K562 (cell line): ENCODE results near the gene NBEAL2. TPM values are rescaled to one million over a fixed set of nuclear protein-coding genes. Genes with fewer than 3 reads are reported as not detected.

ENCODE experiments used
- ADNP ChIP-seq: fragments of 200-800 bp; sonication (Bioruptor generic); IDR thresholded peaks from 2 replicates; pipeline ENCODE4 v1.6.1; 2016; ENCODE audit warnings: missing genetic modification characterization, missing compliant biosample characterization
- AFF4 ChIP-seq: sonication (generic); formaldehyde crosslinking; IDR thresholded peaks from 2 replicates; pipeline ENCODE4 v1.8.0; 2023; ENCODE audit warnings: mild to moderate bottlenecking, missing genetic modification reagents
- ETV1 ChIP-seq: fragments of 450-650 bp; conservative IDR thresholded peaks from 2 replicates; pipeline ENCODE4 v1.6.1; 2016; ENCODE audit warnings: missing genetic modification characterization, control low read depth, low read depth, missing compliant biosample characterization
- HMBOX1 ChIP-seq: sonication (generic); IDR thresholded peaks from 2 replicates; pipeline ENCODE4 v1.6.1; 2016
- HMG20A ChIP-seq: fragments of 450-650 bp; formaldehyde crosslinking; conservative IDR thresholded peaks from 2 replicates; pipeline ENCODE4 v1.4.0; 2020; ENCODE audit warnings: mild to moderate bottlenecking, mixed read lengths
- ILF3 ChIP-seq: fragments of 450-650 bp; IDR thresholded peaks from 2 replicates; pipeline ENCODE4 v1.6.1; 2018; ENCODE audit warnings: antibody characterized with exemption, mild to moderate bottlenecking, moderate library complexity, borderline replicate concordance
- MAFF ChIP-seq: IDR thresholded peaks from 2 replicates; pipeline ENCODE4 v1.6.1; 2012; ENCODE audit warnings: low read length, improper control_type of control experiment
- MLX ChIP-seq, 2 experiments: fragments of 450-650 bp in 1 of 2; sonication (generic) in 1 of 2; formaldehyde crosslinking; conservative IDR thresholded peaks; 2 replicates each; pipeline versions ENCODE4 v1.4.0 to v1.8.1; 2020 to 2022; ENCODE audit warnings: mild to moderate bottlenecking in 1 of 2, missing genetic modification reagents in 1 of 2
- MTA3 ChIP-seq: fragments of 450-650 bp; formaldehyde crosslinking; IDR thresholded peaks from 2 replicates; pipeline ENCODE4 v1.6.1; 2017; ENCODE audit warnings: mild to moderate bottlenecking, borderline replicate concordance
- NCOA6 ChIP-seq: fragments of 450-650 bp; IDR thresholded peaks from 2 replicates; pipeline ENCODE4 v1.6.1; 2017; ENCODE audit warnings: mild to moderate bottlenecking
- NR4A1 ChIP-seq, 2 experiments: fragments of 250-450 bp in 1 of 2; fragments of 450-650 bp in 1 of 2; sonication (Bioruptor Pico) in 1 of 2; IDR thresholded peaks; 2 replicates each; pipeline versions ENCODE4 v1.4.0 to v1.6.1; 2016 to 2020; ENCODE audit warnings: mild to moderate bottlenecking in 2 of 2, missing compliant biosample characterization in 1 of 2, missing genetic modification characterization in 1 of 2, moderate library complexity in 1 of 2
- PPARD ChIP-seq: fragments of 250-450 bp; sonication (Bioruptor Pico); IDR thresholded peaks from 2 replicates; pipeline ENCODE4 v1.8.0; 2022; ENCODE audit warnings: inconsistent platforms, mild to moderate bottlenecking, moderate library complexity
- RFX1 ChIP-seq: fragments of 450-650 bp; IDR thresholded peaks from 2 replicates; pipeline ENCODE4 v1.6.1; 2016; ENCODE audit warnings: mild to moderate bottlenecking, moderate library complexity
- RHOXF2B ChIP-seq: fragments of 250-450 bp; sonication (Bioruptor Pico); conservative IDR thresholded peaks from 2 replicates; pipeline ENCODE4 v1.5.1; 2021
- ZBTB2 ChIP-seq: fragments of 450-650 bp; IDR thresholded peaks from 2 replicates; pipeline ENCODE4 v1.6.1; 2016; ENCODE audit warnings: antibody characterized with exemption
- ZBTB7A ChIP-seq: IDR thresholded peaks from 2 replicates; pipeline ENCODE4 v1.6.1; 2011; ENCODE audit warnings: low read depth, mild to moderate bottlenecking, low read length, moderate library complexity, borderline replicate concordance; ENCODE audit not compliant: control insufficient read depth
- ZNF143 ChIP-seq: sonication (generic); formaldehyde crosslinking; IDR thresholded peaks from 2 replicates; pipeline ENCODE4 v1.9.0; 2022; ENCODE audit warnings: mild to moderate bottlenecking, missing genetic modification reagents
- ZNF311 ChIP-seq: fragments of 250-450 bp; sonication (Bioruptor Pico); IDR thresholded peaks from 2 replicates; pipeline ENCODE4 v1.4.0; 2020; ENCODE audit warnings: mild to moderate bottlenecking, moderate library complexity
- ZNF444 ChIP-seq: fragments of 250-450 bp; sonication (Bioruptor Pico); IDR thresholded peaks from 2 replicates; pipeline ENCODE4 v1.4.0; 2020; ENCODE audit warnings: mild to moderate bottlenecking, moderate library complexity
- ZSCAN32 ChIP-seq: fragments of 450-650 bp; formaldehyde crosslinking; IDR thresholded peaks from 2 replicates; pipeline ENCODE4 v1.4.0; 2020; ENCODE audit warnings: mild to moderate bottlenecking, moderate library complexity
- ZZZ3 ChIP-seq: fragments of 450-650 bp; IDR thresholded peaks from 2 replicates; pipeline ENCODE4 v1.6.1; 2016; ENCODE audit warnings: antibody characterized with exemption, mild to moderate bottlenecking, moderate library complexity
- polyA plus RNA-seq, 8 experiments: library from polyadenylated mRNA; depleted of rRNA in 4 of 8; stranded (reverse) in 5 of 8; unstranded in 3 of 8; fragments of >200 nt; fragmentation: Nextera tagmentation in 2 of 8; fragmentation: Illumina TruSeq in 1 of 8; extraction: Ambion mirVana in 2 of 8; extraction: Trizol in 1 of 8; gene quantifications; 2 replicates each; pipeline versions ENCODE4 v1.2.1 to v1.2.3, GENCODE V29; 2011 to 2014; ENCODE audit warnings: inconsistent platforms in 1 of 8, missing spikeins in 1 of 8
- total RNA-seq, 7 experiments: library from RNA; depleted of rRNA in 6 of 7; stranded (reverse); fragments of >200 nt in 6 of 7; fragmentation: Illumina TruSeq in 2 of 7; extraction: Trizol in 2 of 7; gene quantifications; 2 replicates each; pipeline versions ENCODE4 v1.2.1 to v1.2.3, GENCODE V29; 2011 to 2021; ENCODE audit warnings: low replicate concordance in 1 of 7

The NBEAL2 gene
- total and polyA plus RNA-seq, 9 of the 15 experiments (the other 6 are each of a cell fraction or from before 2014, with no cell fraction given) = 0.06 to 114 (median 29.6) TPM

- TF ChIP-seq MTA3 (peak; percentile 78; the same call in 1 of the 2 replicates), HMBOX1 (peak; percentile 42; the same call in 1 of the 2 replicates), MAFF (no peak), RHOXF2B (CRISPR knock-in tag) (no peak), ZBTB2 (0 out of 2 replicates have a peak, but pooled peaks have one; percentile 53), ZBTB7A (no peak), MLX (CRISPR knock-in tag; conservative IDR thresholded peaks at IDR 0.05) (no peak), ZNF311 (CRISPR knock-in tag) (0 out of 2 replicates have a peak, but pooled peaks have one; percentile 18), ZNF444 (CRISPR knock-in tag) (no peak), RFX1 (no peak), NR4A1 (CRISPR knock-in tag; IDR thresholded peaks at IDR 0.05) (peak; percentile 59; the same call in 1 of the 2 replicates), NR4A1 (tag; IDR thresholded peaks at IDR 0.05) (no peak; the same call in 1 of the 2 replicates), PPARD (CRISPR knock-in tag) (no peak), ZSCAN32 (CRISPR knock-in tag) (0 out of 2 replicates have a peak, but pooled peaks have one; percentile 3), ILF3 (no peak; the same call in 1 of the 2 replicates), AFF4 (no peak), ZNF143 (CRISPR knock-in tag) (peak; percentile 35; the same call in 1 of the 2 replicates), ETV1 (tag) (peak; percentile 48), NCOA6 (no peak), ZZZ3 (no peak), ADNP (no peak), HMG20A (no peak)
These were observed 32.5 kb upstream of the NBEAL2 start (continued) for GRCh38 chr3:46946856-46947545.
